Lower lobe of right lung (tissue), 2 donors: ENCODE results near the gene COL18A1. TPM values are rescaled to one million over a fixed set of nuclear protein-coding genes. Genes with fewer than 3 reads are reported as not detected.

Source experiments
- ATAC-seq, 2 donors: fragments of 200-7000 bp; cut with Tn5 transposase; one replicate each; pipeline ENCODE4 v1.9.1; 2020 to 2022; ENCODE audit warnings: mild to moderate bottlenecking in 2 of 2, moderate library complexity in 2 of 2
- DNase-seq: peaks from one replicate; pipeline ENCODE4 v3.0.0-alpha.2; 2020
- H3K27ac ChIP-seq: fragments of 200-600 bp; one replicate; pipeline ENCODE4 v1.8.0; 2022
- H3K27me3 ChIP-seq: fragments of 200-600 bp; one replicate; pipeline ENCODE4 v1.8.0; 2022; ENCODE audit warnings: low read depth
- H3K36me3 ChIP-seq: fragments of 200-600 bp; one replicate; pipeline ENCODE4 v1.8.0; 2022; ENCODE audit warnings: mild to moderate bottlenecking
- H3K4me1 ChIP-seq: fragments of 200-600 bp; one replicate; pipeline ENCODE4 v1.8.0; 2022
- H3K4me3 ChIP-seq: fragments of 200-600 bp; one replicate; pipeline ENCODE4 v1.8.0; 2022; ENCODE audit warnings: mild to moderate bottlenecking
- H3K9me3 ChIP-seq: fragments of 200-600 bp; one replicate; pipeline ENCODE4 v1.8.0; 2022
- intact Hi-C: fragments of 100-400 bp; cut with DNase I; formaldehyde crosslinking; loops from one replicate; pipeline ENCODE4 v1.11.0; 2022
- total RNA-seq: library from RNA; stranded (reverse); fragmentation: NEBNext Ultra II Directional; extraction: Animal tissue kit (Norgen Biotek cat#: 25700); gene quantifications from one replicate; pipeline ENCODE4 v1.2.1, GENCODE V29; 2021
- TF ChIP-seq, protein P1 (sequence below): fragments of 200-600 bp; IDR thresholded peaks from one replicate; pipeline ENCODE4 v1.8.0; 2022; ENCODE audit warnings: antibody characterized with exemption, mild to moderate bottlenecking
- donor health status: DM: no; HTN: yes; CAD: no; lungs with severe emphysema.

COL18A1 gene
- total RNA-seq, 1 donor from 2014 or later: 45.1 TPM

DNA sequence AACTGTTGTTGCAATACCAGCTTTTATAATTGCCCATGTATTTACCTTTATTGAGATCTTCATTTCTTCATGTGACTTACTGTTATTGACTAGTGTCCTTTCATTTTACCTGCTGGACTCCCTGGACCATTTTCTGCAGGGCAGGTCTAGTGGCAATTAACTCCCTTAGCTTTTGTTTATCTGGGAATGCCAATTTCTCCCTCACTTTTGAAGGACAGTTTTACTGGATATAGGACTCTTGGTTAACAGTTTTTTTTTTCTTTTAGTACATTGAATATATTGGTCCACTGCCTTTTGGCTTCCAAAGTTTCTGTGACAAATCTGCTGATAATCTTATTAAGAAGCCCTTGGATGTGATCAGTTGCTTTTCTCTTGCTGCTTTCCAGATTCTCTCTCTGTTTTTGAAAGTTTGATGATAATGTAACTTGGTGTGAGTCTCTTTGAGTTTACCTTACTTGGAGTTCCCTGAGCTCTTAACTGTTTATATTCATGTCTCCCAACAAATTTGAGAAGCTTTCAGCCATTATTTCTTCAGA, 56.9 kb downstream of the COL18A1 start:
- intact Hi-C loops: no loop called here
- ATAC-seq: no peak
- H3K36me3 ChIP-seq: no peaks in the 10 kb centered on the region
- H3K9me3 ChIP-seq: peaks cover 9% of the 10 kb centered on the region
- H3K4me1 ChIP-seq: no peaks in the 10 kb centered on the region
- no peaks in the 10 kb centered on the region for H3K27me3 ChIP-seq
- H3K27ac ChIP-seq: no peak overlapping the region
- no peak overlapping the region for H3K4me3 ChIP-seq
- TF ChIP-seq, protein P1, sequence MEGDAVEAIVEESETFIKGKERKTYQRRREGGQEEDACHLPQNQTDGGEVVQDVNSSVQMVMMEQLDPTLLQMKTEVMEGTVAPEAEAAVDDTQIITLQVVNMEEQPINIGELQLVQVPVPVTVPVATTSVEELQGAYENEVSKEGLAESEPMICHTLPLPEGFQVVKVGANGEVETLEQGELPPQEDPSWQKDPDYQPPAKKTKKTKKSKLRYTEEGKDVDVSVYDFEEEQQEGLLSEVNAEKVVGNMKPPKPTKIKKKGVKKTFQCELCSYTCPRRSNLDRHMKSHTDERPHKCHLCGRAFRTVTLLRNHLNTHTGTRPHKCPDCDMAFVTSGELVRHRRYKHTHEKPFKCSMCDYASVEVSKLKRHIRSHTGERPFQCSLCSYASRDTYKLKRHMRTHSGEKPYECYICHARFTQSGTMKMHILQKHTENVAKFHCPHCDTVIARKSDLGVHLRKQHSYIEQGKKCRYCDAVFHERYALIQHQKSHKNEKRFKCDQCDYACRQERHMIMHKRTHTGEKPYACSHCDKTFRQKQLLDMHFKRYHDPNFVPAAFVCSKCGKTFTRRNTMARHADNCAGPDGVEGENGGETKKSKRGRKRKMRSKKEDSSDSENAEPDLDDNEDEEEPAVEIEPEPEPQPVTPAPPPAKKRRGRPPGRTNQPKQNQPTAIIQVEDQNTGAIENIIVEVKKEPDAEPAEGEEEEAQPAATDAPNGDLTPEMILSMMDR: no peak
- no peak for DNase-seq

DNA sequence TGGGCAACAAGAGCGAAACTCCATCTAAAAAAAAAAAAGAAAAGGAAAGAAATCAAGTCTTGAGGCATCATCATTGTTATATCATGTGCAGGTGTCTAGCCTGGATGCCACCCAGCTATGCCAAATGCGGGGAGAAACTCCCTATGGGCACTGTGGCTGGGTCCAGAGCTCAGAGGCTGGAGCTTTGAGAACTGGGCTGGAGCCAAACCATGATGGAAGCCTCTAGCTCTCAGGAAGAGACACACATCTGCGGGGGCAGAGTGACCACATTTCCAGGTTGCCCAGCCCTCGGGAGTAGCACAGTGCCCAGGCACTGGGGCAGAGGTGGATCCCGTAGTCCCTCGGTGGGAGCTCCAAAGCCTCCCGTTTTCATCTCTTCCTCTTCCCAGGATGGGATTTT, 58.9 kb downstream of the COL18A1 start:
- Histone ChIP-seq H3K36me3 (no peaks in the 10 kb centered on the region), H3K4me3 (no peak overlapping the region), H3K9me3 (peaks cover 9% of the 10 kb centered on the region), H3K4me1 (no peaks in the 10 kb centered on the region), H3K27ac (no peak overlapping the region), H3K27me3 (no peaks in the 10 kb centered on the region)
- TF ChIP-seq, protein P1: no peak
- intact Hi-C loops: no loop called here
- ATAC-seq: no peak
- DNase-seq: no peak

DNA sequence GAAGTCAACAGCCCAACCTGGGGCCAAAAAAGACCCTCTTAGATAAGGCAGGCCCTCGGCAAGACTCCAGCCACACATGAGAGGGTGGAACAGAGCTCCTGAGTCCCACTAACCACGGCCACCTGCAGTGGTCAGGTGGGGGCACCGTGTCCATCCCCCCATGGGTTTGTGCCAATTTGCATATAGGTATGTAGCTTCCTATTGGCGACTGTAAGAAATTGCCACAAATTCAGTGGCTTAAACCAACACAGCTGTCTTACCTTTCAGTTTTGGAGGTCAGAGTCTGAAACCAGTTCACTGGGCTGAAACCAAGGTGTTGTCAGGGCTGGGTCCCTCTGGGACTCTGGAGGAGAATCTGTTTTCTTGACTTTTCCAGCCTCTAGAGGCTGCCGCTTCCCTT, 59.3 kb downstream of the COL18A1 start:
- no peak for DNase-seq
- peaks cover 9% of the 10 kb centered on the region for H3K9me3 ChIP-seq

DNA sequence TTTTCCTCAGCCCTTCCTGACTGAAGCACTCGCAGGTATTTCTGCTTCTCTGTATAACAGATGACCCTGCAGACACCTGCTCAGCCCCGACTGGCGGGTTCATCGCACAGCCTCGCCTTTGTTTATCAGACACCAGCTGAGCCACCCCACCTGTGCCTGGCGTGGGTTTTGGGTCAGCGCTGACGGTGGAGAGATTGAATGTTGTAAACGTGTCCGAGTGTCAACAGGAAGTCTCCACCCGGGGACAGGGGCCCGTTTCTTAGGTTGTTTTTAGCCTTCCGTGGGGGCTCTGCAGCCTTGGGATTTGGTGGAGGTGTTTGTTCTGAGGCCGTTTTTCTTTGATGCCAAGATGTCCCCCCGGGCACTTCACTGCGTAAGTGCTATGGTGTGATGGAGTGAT, 60.1 kb downstream of the COL18A1 start:
- no peak overlapping the region for H3K4me3 ChIP-seq
- no peak overlapping the region for H3K27ac ChIP-seq
- no peaks in the 10 kb centered on the region for H3K36me3 ChIP-seq
- peaks cover 11% of the 10 kb centered on the region for H3K4me1 ChIP-seq
- intact Hi-C loops: no loop called here
- no peaks in the 10 kb centered on the region for H3K27me3 ChIP-seq
- ATAC-seq (no peak), DNase-seq (no peak)
- peaks cover 9% of the 10 kb centered on the region for H3K9me3 ChIP-seq
- TF ChIP-seq, protein P1: no peak

More for the DNA sequence above, 59.3 kb downstream of the COL18A1 start:
- TF ChIP-seq, protein P1: no peak
- Histone ChIP-seq H3K4me3 (no peak overlapping the region), H3K36me3 (no peaks in the 10 kb centered on the region), H3K27me3 (no peaks in the 10 kb centered on the region), H3K4me1 (peaks cover 3% of the 10 kb centered on the region), H3K27ac (no peak overlapping the region)
- intact Hi-C loops: no loop called here
- no peak for ATAC-seq

DNA sequence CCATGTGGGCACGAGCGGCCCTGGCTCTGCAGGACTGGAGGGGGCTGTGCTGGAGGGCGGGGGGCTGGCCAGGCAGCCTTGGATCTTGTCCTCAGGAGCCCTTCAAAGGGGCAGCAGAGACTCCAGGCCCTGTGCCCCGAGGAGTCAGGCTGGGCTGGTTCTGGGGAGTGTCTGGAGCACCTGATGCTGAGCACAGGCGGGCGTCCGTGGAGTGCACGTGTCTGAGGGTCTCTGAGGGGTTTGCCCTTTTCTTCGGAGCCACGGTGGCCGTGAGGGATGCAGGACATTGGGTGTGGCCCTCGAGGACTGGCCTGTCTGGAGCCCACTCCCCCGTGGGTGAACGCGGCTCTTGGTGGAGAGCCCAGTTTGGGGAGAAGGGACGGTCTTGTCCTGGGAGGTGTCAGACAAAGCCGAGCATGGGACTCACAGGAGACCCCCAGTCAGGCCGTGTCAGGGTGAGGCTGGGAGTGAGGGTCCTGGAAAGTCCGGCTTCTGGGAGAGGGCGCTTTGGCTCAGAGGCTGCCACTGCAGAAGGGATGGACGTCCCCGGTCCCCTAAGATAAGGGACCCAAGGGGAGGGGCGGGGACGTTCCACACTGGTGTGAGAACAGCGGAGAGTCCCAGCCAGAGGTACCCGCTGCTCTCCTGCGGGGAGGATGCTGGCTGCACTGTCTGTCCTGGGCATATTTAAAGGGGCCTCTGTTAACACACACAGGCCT, 60.8 kb downstream of the COL18A1 start:
- no peak overlapping the region for H3K27ac ChIP-seq
- intact Hi-C loops: no loop called here
- H3K36me3 ChIP-seq: no peaks in the 10 kb centered on the region
- TF ChIP-seq, protein P1: no peak
- H3K4me3 ChIP-seq: no peak overlapping the region
- no peaks in the 10 kb centered on the region for H3K27me3 ChIP-seq
- ATAC-seq (no peak), DNase-seq (no peak)
- peaks cover 9% of the 10 kb centered on the region for H3K9me3 ChIP-seq
- H3K4me1 ChIP-seq: peaks cover 16% of the 10 kb centered on the region
